Measurements from ENCODE around the gene FAM184B. TPM values are rescaled to one million over a fixed set of nuclear protein-coding genes. Genes with fewer than 3 reads are reported as not detected.

The FAM184B gene
- total RNA-seq, 1 experiment from 2014 or later, result not detected

DNA sequence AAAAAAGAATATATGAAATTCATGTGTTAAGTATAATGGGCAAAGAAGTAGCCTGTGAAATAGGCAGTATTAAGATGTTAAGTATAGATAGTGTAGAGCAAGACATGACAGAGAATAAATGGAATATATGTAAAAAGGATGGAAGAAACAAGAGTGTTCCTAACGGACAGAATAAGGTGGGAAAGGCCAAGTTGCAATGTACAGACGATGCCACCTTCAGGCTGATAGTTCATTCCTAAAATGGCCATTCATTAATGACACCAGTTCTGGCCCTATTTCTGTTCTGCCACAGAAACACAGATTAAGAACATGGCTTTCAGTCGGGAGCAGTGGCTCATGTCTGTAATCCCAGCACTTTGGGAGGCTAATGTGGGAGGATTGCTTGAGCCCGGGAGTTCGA is 4.4 kb upstream of the FAM184B start:
- DNase-seq, result no peak
- BruUV-seq (replicated peaks), result no TSS peak
- no peak overlapping the region for H3K27ac Mint-ChIP-seq (ENCODE audit: unreplicated experiment)
- no peak for TF ChIP-seq CTCF (IDR thresholded peaks at IDR 0.05; ENCODE audit: insufficient read depth in 1 of 2, low read depth in 1 of 2, low read length in 1 of 2, severe bottlenecking in 1 of 2, unreplicated experiment in 1 of 2)
- H3K27me3 Mint-ChIP-seq (ENCODE audit: insufficient read depth, unreplicated experiment), result no peaks in the 10 kb centered on the region
- no peaks in the 10 kb centered on the region for H3K9me3 ChIP-seq
- intact Hi-C loops (cut with micrococcal nuclease; ENCODE audit: unreplicated experiment), result loop anchor here (1.0 to 5.0 kb wide), 2 partner anchors 149 to 189 kb away; no protein-coding TSS in a partner anchor
- no peaks in the 10 kb centered on the region for H3K4me1 ChIP-seq
- no peak overlapping the region for H3K4me3 ChIP-seq (ENCODE audit: low read depth, low read length)
- ChIA-PET CTCF (no interaction called here), POLR2A (no interaction called here)
- no peaks in the 10 kb centered on the region for H3K36me3 Mint-ChIP-seq (ENCODE audit: insufficient read depth, unreplicated experiment)
- H3K4me3 Mint-ChIP-seq (ENCODE audit: unreplicated experiment), result no peak overlapping the region
- no peaks in the 10 kb centered on the region for H3K4me1 Mint-ChIP-seq (ENCODE audit: low read depth, unreplicated experiment)
- no peaks in the 10 kb centered on the region for H3K36me3 ChIP-seq (ENCODE audit: control insufficient read depth, insufficient read depth, low read length)
- no peaks in the 10 kb centered on the region for H3K27me3 ChIP-seq (replicated peaks; ENCODE audit: control insufficient read depth, insufficient read depth, low read length)
- H3K9me3 Mint-ChIP-seq (ENCODE audit: unreplicated experiment), result no peaks in the 10 kb centered on the region

GRCh38 chr4:17780501-17781299 is 721 bp downstream of the FAM184B start:
- Histone ChIP-seq H3K4me1 (no peaks in the 10 kb centered on the region), H3K36me3 (ENCODE audit: control insufficient read depth, insufficient read depth, low read length) (no peaks in the 10 kb centered on the region), H3K9me3 (no peaks in the 10 kb centered on the region), H3K4me3 (ENCODE audit: low read depth, low read length) (no peak overlapping the region), H3K27me3 (replicated peaks; ENCODE audit: control insufficient read depth, insufficient read depth, low read length) (no peaks in the 10 kb centered on the region)
- Mint-ChIP-seq H3K4me1 (ENCODE audit: low read depth, unreplicated experiment) (no peaks in the 10 kb centered on the region), H3K9me3 (ENCODE audit: unreplicated experiment) (no peaks in the 10 kb centered on the region), H3K36me3 (ENCODE audit: insufficient read depth, unreplicated experiment) (no peaks in the 10 kb centered on the region), H3K4me3 (ENCODE audit: unreplicated experiment) (no peak overlapping the region), H3K27ac (ENCODE audit: unreplicated experiment) (no peak overlapping the region), H3K27me3 (ENCODE audit: insufficient read depth, unreplicated experiment) (peaks cover 2% of the 10 kb centered on the region)
- TF ChIP-seq CTCF (IDR thresholded peaks at IDR 0.05; ENCODE audit: insufficient read depth in 1 of 2, low read depth in 1 of 2, low read length in 1 of 2, severe bottlenecking in 1 of 2, unreplicated experiment in 1 of 2), result no peak
- intact Hi-C loops (cut with micrococcal nuclease; ENCODE audit: unreplicated experiment), result no loop called here
- CTCF ChIA-PET, result interaction anchor here (0.7 kb wide), 1 partner anchor 789 kb away, joined by 3 read pairs; no protein-coding TSS in a partner anchor
- BruUV-seq (replicated peaks), result no TSS peak
- DNase-seq, result no peak
- POLR2A ChIA-PET, result no interaction called here

DNA sequence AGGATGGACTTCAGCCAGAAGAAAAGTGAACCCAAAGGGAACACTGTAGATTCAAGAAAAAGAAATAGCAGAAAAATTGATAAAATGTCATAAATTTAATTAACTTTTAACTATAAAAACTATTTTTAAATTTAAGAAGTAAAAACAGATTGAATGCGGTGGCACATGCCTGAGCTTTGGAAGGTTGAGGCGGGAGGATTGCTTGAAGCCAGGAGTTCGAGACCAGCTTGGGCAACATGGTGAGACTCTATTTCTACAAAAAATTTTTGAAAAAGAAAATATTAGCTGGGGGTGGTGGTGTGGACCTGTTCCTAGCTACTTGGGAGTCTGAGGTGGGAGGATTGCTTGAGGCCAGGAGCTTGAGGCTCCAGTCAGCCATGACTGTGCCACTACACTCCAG is 3.0 kb downstream of the FAM184B start:
- H3K36me3 Mint-ChIP-seq (ENCODE audit: insufficient read depth, unreplicated experiment), result no peaks in the 10 kb centered on the region
- H3K27me3 Mint-ChIP-seq (ENCODE audit: insufficient read depth, unreplicated experiment), result peaks cover 2% of the 10 kb centered on the region
- POLR2A ChIA-PET, result no interaction called here
- no peak overlapping the region for H3K4me3 ChIP-seq (ENCODE audit: low read depth, low read length)
- H3K9me3 ChIP-seq, result no peaks in the 10 kb centered on the region
- no peaks in the 10 kb centered on the region for H3K36me3 ChIP-seq (ENCODE audit: control insufficient read depth, insufficient read depth, low read length)
- no peaks in the 10 kb centered on the region for H3K27me3 ChIP-seq (replicated peaks; ENCODE audit: control insufficient read depth, insufficient read depth, low read length)
- no peaks in the 10 kb centered on the region for H3K9me3 Mint-ChIP-seq (ENCODE audit: unreplicated experiment)
- CTCF ChIA-PET, result no interaction called here
- TF ChIP-seq CTCF (IDR thresholded peaks at IDR 0.05; ENCODE audit: insufficient read depth in 1 of 2, low read depth in 1 of 2, low read length in 1 of 2, severe bottlenecking in 1 of 2, unreplicated experiment in 1 of 2), result no peak
- no peak for DNase-seq
- BruUV-seq (replicated peaks), result no TSS peak
- no peak overlapping the region for H3K4me3 Mint-ChIP-seq (ENCODE audit: unreplicated experiment)
- H3K4me1 Mint-ChIP-seq (ENCODE audit: low read depth, unreplicated experiment), result no peaks in the 10 kb centered on the region
- no peak overlapping the region for H3K27ac Mint-ChIP-seq (ENCODE audit: unreplicated experiment)
- no peaks in the 10 kb centered on the region for H3K4me1 ChIP-seq
- intact Hi-C loops (cut with micrococcal nuclease; ENCODE audit: unreplicated experiment), result no loop called here
